Left ventricle myocardium inferior (tissue), 1 donor: ENCODE measurements around the gene MAPK8IP2. TPM values are rescaled to one million over a fixed set of nuclear protein-coding genes. Genes with fewer than 3 reads are reported as not detected.

Experiments used
- DNase-seq: peaks from one replicate; pipeline ENCODE4 v3.0.0-alpha.2; 2020
- H3K27ac ChIP-seq: fragments of 200-600 bp; replicated peaks from 2 replicates; pipeline ENCODE4 v1.8.0; 2021
- H3K27me3 ChIP-seq: fragments of 200-600 bp; 2 replicates; pipeline ENCODE4 v1.8.0; 2021; ENCODE audit warnings: low read depth
- H3K36me3 ChIP-seq: fragments of 200-600 bp; 2 replicates; pipeline ENCODE4 v1.8.0; 2021
- H3K4me1 ChIP-seq: fragments of 200-600 bp; 2 replicates; pipeline ENCODE4 v1.8.0; 2021
- H3K4me3 ChIP-seq: fragments of 200-600 bp; 2 replicates; pipeline ENCODE4 v1.8.0; 2021; ENCODE audit warnings: mild to moderate bottlenecking, moderate library complexity
- H3K9me3 ChIP-seq: fragments of 200-600 bp; replicated peaks from 2 replicates; pipeline ENCODE4 v1.8.0; 2021
- CTCF ChIP-seq: fragments of 200-600 bp; IDR thresholded peaks from 2 replicates; pipeline ENCODE4 v1.8.0; 2021; ENCODE audit warnings: antibody characterized with exemption, mild to moderate bottlenecking, borderline replicate concordance
- intact Hi-C: fragments of 100-400 bp; cut with micrococcal nuclease; formaldehyde crosslinking; loops from one replicate; pipeline ENCODE4 v1.11.0; 2022
- total RNA-seq: library from RNA; stranded (reverse); fragmentation: NEBNext Ultra II Directional; extraction: Animal tissue kit (Norgen Biotek cat#: 25700); gene quantifications from one replicate; pipeline ENCODE4 v1.2.1, GENCODE V29; 2021
- donor health status: DM: no; HTN: yes; CAD: no; lungs with severe emphysema.

Gene MAPK8IP2
- total RNA-seq, 1 donor from 2014 or later: 0.33 TPM

GRCh38 chr22:50561401-50562358, 38.9 kb upstream of the MAPK8IP2 start:
- no peak for DNase-seq
- Histone ChIP-seq H3K36me3 (no peaks in the 10 kb centered on the region), H3K4me3 (no peak overlapping the region), H3K27ac (no peak overlapping the region), H3K4me1 (peaks cover 18% of the 10 kb centered on the region), H3K9me3 (no peaks in the 10 kb centered on the region), H3K27me3 (no peaks in the 10 kb centered on the region)
- intact Hi-C loops: no loop called here
- no peak for TF ChIP-seq CTCF

DNA sequence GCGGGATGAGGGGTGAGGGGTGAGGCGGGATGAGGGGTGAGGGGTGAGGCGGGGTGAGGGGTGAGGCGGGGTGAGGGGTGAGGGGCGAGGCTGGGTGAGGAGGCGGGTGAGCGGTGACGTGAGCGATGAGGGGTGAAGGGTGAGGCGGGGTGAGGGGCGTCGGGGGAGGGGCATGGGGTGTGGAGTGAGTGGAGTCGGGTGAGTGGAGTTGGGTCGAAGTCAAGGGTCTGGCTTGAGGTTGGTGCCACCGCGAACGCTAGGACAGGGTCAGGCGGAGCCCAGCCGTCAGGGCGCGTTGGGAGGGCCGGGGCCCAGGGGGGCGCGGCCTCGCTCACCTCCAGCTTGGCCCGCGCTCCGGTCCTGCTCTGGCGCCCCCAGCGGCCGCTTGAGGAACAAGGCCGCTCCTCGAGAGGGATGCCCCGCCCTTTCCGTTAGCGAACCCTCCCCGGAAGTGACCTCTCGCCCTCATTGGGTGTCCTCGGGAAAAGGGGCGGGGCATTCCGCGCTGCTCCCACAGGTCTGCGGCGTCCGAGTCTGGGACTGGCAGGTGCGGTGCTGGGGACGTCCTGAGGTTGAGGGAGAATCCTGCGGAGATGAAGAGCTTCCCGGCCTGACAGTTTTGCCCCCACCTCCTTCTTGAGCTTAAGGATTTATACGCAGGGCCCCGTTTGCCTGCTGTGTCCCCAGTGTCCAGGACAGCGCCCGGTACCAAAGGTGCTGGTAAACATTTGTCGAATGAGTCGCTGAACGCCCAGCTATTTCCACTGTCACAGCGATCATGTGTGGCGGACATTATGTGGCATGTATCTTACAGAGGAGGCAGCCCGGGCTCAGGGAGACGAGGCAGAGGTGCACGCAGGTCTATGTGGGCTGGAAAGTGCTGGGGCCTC, 37.8 kb upstream of the MAPK8IP2 start, which contains the start of gene SYCE3:
TSS of gene SYCE3 (minus strand) at position 397 of the 890 bp plus-strand sequence. CDS start 6,514 bp downstream, outside the sequence.
- Histone ChIP-seq H3K4me3 (peak within 1 kb of the TSS; percentile 81), H3K9me3 (no peaks in the 10 kb centered on the region), H3K36me3 (peaks cover 7% of the 10 kb centered on the region), H3K27me3 (no peaks in the 10 kb centered on the region), H3K27ac (peak within 1 kb of the TSS; percentile 91), H3K4me1 (peaks cover 18% of the 10 kb centered on the region)
- peak; percentile 96 for DNase-seq
- peak; percentile 98 for TF ChIP-seq CTCF
- intact Hi-C loops: no loop called here

GRCh38 chr22:50563413-50564160, 37.0 kb upstream of the MAPK8IP2 start:
- peaks cover 18% of the 10 kb centered on the region for H3K4me1 ChIP-seq
- intact Hi-C loops: no loop called here
- H3K27me3 ChIP-seq: no peaks in the 10 kb centered on the region
- H3K27ac ChIP-seq: peak overlapping the region; percentile 91
- H3K4me3 ChIP-seq: peak overlapping the region; percentile 81
- peaks cover 14% of the 10 kb centered on the region for H3K36me3 ChIP-seq
- H3K9me3 ChIP-seq: no peaks in the 10 kb centered on the region
- no peak for TF ChIP-seq CTCF
- no peak for DNase-seq

GRCh38 chr22:50564289-50564688, 36.3 kb upstream of the MAPK8IP2 start:
- H3K27ac ChIP-seq: peak overlapping the region; percentile 91
- no peaks in the 10 kb centered on the region for H3K9me3 ChIP-seq
- DNase-seq: no peak
- intact Hi-C loops: no loop called here
- H3K36me3 ChIP-seq: peaks cover 21% of the 10 kb centered on the region
- peak overlapping the region; percentile 81 for H3K4me3 ChIP-seq
- TF ChIP-seq CTCF: no peak
- H3K27me3 ChIP-seq: no peaks in the 10 kb centered on the region
- peaks cover 21% of the 10 kb centered on the region for H3K4me1 ChIP-seq

DNA sequence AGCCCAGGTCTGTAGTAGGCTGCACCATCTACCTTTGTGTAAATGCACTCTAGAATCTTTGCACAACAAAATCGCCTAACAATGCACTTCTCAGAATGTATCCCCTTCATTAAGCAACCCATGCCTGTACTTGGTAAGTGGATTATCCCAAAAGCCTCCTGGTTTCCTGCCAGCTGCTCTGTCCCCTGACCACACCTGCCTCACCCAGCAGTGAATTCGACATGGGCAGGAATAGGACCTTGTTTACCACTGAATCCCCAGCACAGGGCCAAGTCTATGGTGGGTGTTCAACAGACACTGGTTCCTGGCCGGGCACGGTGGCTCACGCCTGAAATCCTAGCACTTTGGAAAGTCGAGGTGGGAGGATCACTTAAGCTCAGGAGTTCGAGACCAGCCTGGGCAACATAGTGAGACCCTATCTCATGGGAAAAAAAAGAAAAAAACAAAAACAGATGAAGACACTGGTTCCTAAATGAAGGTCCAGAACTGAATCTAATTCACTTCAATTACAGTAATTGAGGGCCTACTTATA, 32.8 kb upstream of the MAPK8IP2 start:
- H3K9me3 ChIP-seq: no peaks in the 10 kb centered on the region
- H3K36me3 ChIP-seq: peaks cover 55% of the 10 kb centered on the region
- peaks cover 51% of the 10 kb centered on the region for H3K4me1 ChIP-seq
- intact Hi-C loops: no loop called here
- H3K27ac ChIP-seq: no peak overlapping the region
- no peaks in the 10 kb centered on the region for H3K27me3 ChIP-seq
- DNase-seq: no peak
- no peak overlapping the region for H3K4me3 ChIP-seq
- no peak for TF ChIP-seq CTCF
